ENCODE data around the gene CREBRF. TPM values are rescaled to one million over a fixed set of nuclear protein-coding genes. Genes with fewer than 3 reads are reported as not detected.

Gene CREBRF
- polyA plus RNA-seq, 3 donors from 2014 or later, result 40.6 to 71.2 (median 48.5) TPM

Other genes starting within 250 kb of the CREBRF start
- 10 to 100 TPM; 40.7 to 61.9 (median 61.7) TPM for gene ERGIC1, start 222.1 kb upstream of the CREBRF start, polyA plus RNA-seq
- gene RPL26L1, start 96.9 kb upstream of the CREBRF start, polyA plus RNA-seq, result 10 to 100 TPM; 32.6 to 35.5 (median 33.2) TPM
- 100 to 1,000 TPM; 474 to 487 (median 485) TPM for gene ATP6V0E1, start 72.6 kb upstream of the CREBRF start, polyA plus RNA-seq
- 10 to 100 TPM; 14.4 to 34.7 (median 32.4) TPM for gene BNIP1, start 88.2 kb downstream of the CREBRF start, polyA plus RNA-seq
- gene NKX2-5, start 178.9 kb downstream of the CREBRF start, polyA plus RNA-seq, result not detected